Measurements from ENCODE around the gene BASP1. TPM values are rescaled to one million over a fixed set of nuclear protein-coding genes. Genes with fewer than 3 reads are reported as not detected.

The BASP1 gene
- total RNA-seq, 1 experiment from 2014 or later: not detected

GRCh38 chr5:17182494-17182893, 34.9 kb upstream of the BASP1 start:
- no TSS peak for BruUV-seq (replicated peaks)
- DNase-seq: no peak
- Mint-ChIP-seq H3K4me1 (ENCODE audit: low read depth, unreplicated experiment) (peaks cover 24% of the 10 kb centered on the region), H3K9me3 (ENCODE audit: low read depth, unreplicated experiment) (no peaks in the 10 kb centered on the region), H3K27ac (ENCODE audit: unreplicated experiment) (no peak overlapping the region), H3K4me3 (ENCODE audit: low read depth, unreplicated experiment) (no peak overlapping the region), H3K27me3 (ENCODE audit: unreplicated experiment) (no peaks in the 10 kb centered on the region), H3K36me3 (ENCODE audit: insufficient read depth, unreplicated experiment) (no peaks in the 10 kb centered on the region)
- no peak for TF ChIP-seq CTCF (IDR thresholded peaks at IDR 0.05; ENCODE audit: unreplicated experiment)
- intact Hi-C loops (cut with micrococcal nuclease; ENCODE audit: unreplicated experiment): loop anchor here (10.0 kb wide), 1 partner anchor 128 kb away; no protein-coding TSS in a partner anchor
- CTCF ChIA-PET: no interaction called here

- no peak for TF ChIP-seq CTCF (IDR thresholded peaks at IDR 0.05; ENCODE audit: unreplicated experiment)
- Mint-ChIP-seq H3K27me3 (ENCODE audit: unreplicated experiment) (no peaks in the 10 kb centered on the region), H3K36me3 (ENCODE audit: insufficient read depth, unreplicated experiment) (no peaks in the 10 kb centered on the region), H3K27ac (ENCODE audit: unreplicated experiment) (no peak overlapping the region), H3K4me1 (ENCODE audit: low read depth, unreplicated experiment) (peaks cover 24% of the 10 kb centered on the region), H3K9me3 (ENCODE audit: low read depth, unreplicated experiment) (no peaks in the 10 kb centered on the region), H3K4me3 (ENCODE audit: low read depth, unreplicated experiment) (no peak overlapping the region)
- CTCF ChIA-PET: no interaction called here
- intact Hi-C loops (cut with micrococcal nuclease; ENCODE audit: unreplicated experiment): loop anchor here (10.0 kb wide), 1 partner anchor 128 kb away; no protein-coding TSS in a partner anchor
- no peak for DNase-seq
- no TSS peak for BruUV-seq (replicated peaks)
Observed at GRCh38 chr5:17182981-17183380, 34.5 kb upstream of the BASP1 start.

GRCh38 chr5:17183831-17184230, 33.6 kb upstream of the BASP1 start:
- intact Hi-C loops (cut with micrococcal nuclease; ENCODE audit: unreplicated experiment): loop anchor here (10.0 kb wide), 1 partner anchor 129 kb away; no protein-coding TSS in a partner anchor
- Mint-ChIP-seq H3K4me1 (ENCODE audit: low read depth, unreplicated experiment) (peaks cover 16% of the 10 kb centered on the region), H3K9me3 (ENCODE audit: low read depth, unreplicated experiment) (no peaks in the 10 kb centered on the region), H3K36me3 (ENCODE audit: insufficient read depth, unreplicated experiment) (no peaks in the 10 kb centered on the region), H3K4me3 (ENCODE audit: low read depth, unreplicated experiment) (no peak overlapping the region), H3K27me3 (ENCODE audit: unreplicated experiment) (no peaks in the 10 kb centered on the region), H3K27ac (ENCODE audit: unreplicated experiment) (no peak overlapping the region)
- CTCF ChIA-PET: interaction anchor here (1.9 kb wide), 1 partner anchor 51 kb away, joined by 4 read pairs; no protein-coding TSS in a partner anchor
- no peak for DNase-seq
- no TSS peak for BruUV-seq (replicated peaks)
- no peak for TF ChIP-seq CTCF (IDR thresholded peaks at IDR 0.05; ENCODE audit: unreplicated experiment)

- BruUV-seq (replicated peaks): no TSS peak
- TF ChIP-seq CTCF (IDR thresholded peaks at IDR 0.05; ENCODE audit: unreplicated experiment): no peak
- intact Hi-C loops (cut with micrococcal nuclease; ENCODE audit: unreplicated experiment): loop anchor here (10.0 kb wide), 1 partner anchor 130 kb away; no protein-coding TSS in a partner anchor
- Mint-ChIP-seq H3K27ac (ENCODE audit: unreplicated experiment) (no peak overlapping the region), H3K9me3 (ENCODE audit: low read depth, unreplicated experiment) (no peaks in the 10 kb centered on the region), H3K4me3 (ENCODE audit: low read depth, unreplicated experiment) (no peak overlapping the region), H3K4me1 (ENCODE audit: low read depth, unreplicated experiment) (peaks cover 23% of the 10 kb centered on the region), H3K27me3 (ENCODE audit: unreplicated experiment) (no peaks in the 10 kb centered on the region), H3K36me3 (ENCODE audit: insufficient read depth, unreplicated experiment) (no peaks in the 10 kb centered on the region)
- DNase-seq: no peak
- CTCF ChIA-PET: interaction anchor here (1.9 kb wide), 1 partner anchor 52 kb away, joined by 4 read pairs; no protein-coding TSS in a partner anchor
Observed at GRCh38 chr5:17184588-17184987, 32.8 kb upstream of the BASP1 start.
